Peyer's patch (tissue), 4 donors: ENCODE measurements around the gene TEDC1.

Source experiments
- POLR2A ChIP-seq, 2 donors: fragments of 450-650 bp; IDR thresholded peaks; one replicate each; pipeline ENCODE4 v1.5.1; 2017; ENCODE audit warnings: antibody characterized with exemption in 2 of 2, mild to moderate bottlenecking in 2 of 2, moderate library complexity in 2 of 2
- TF ChIP-seq, protein P1 (sequence below), 6 experiments: fragments of 450-650 bp in 4 of 6; fragments of 200-600 bp in 2 of 6; sonication (generic) in 1 of 6; IDR thresholded peaks; one replicate each; pipeline ENCODE4 v1.5.1; 2017 to 2019; ENCODE audit warnings: antibody characterized with exemption in 6 of 6, mild to moderate bottlenecking in 3 of 6, moderate library complexity in 1 of 6

DNA sequence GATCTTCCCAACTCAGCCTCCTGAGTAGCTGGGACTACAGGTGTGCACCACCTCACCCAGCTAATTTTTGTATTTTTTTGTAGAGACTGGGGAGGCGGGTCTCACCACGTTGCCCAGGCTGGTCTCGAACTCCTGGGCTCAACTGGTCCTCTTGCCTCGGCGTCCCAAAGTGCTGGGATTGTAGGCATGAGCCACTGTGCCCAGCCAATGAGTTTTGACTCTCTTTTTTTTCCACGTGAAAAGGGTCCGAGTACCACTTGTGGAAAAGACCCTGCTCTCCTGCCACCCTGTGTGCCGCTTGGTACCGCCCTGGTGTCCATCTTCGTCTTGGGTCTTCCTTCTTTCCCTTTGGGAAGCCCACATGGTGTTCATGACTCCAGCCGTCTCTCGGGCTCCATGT is 17.6 kb downstream of the TEDC1 start:
- TF ChIP-seq, protein P1, sequence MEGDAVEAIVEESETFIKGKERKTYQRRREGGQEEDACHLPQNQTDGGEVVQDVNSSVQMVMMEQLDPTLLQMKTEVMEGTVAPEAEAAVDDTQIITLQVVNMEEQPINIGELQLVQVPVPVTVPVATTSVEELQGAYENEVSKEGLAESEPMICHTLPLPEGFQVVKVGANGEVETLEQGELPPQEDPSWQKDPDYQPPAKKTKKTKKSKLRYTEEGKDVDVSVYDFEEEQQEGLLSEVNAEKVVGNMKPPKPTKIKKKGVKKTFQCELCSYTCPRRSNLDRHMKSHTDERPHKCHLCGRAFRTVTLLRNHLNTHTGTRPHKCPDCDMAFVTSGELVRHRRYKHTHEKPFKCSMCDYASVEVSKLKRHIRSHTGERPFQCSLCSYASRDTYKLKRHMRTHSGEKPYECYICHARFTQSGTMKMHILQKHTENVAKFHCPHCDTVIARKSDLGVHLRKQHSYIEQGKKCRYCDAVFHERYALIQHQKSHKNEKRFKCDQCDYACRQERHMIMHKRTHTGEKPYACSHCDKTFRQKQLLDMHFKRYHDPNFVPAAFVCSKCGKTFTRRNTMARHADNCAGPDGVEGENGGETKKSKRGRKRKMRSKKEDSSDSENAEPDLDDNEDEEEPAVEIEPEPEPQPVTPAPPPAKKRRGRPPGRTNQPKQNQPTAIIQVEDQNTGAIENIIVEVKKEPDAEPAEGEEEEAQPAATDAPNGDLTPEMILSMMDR (IDR thresholded peaks at IDR 0.05): no peak
- TF ChIP-seq POLR2A (IDR thresholded peaks at IDR 0.05): no peak
